ENCODE measurements around the gene NINJ1. TPM values are rescaled to one million over a fixed set of nuclear protein-coding genes. Genes with fewer than 3 reads are reported as not detected.
A peak's percentile ranks its signal among the peaks of the same experiment; 100 is the strongest.

NINJ1 gene, protein sequence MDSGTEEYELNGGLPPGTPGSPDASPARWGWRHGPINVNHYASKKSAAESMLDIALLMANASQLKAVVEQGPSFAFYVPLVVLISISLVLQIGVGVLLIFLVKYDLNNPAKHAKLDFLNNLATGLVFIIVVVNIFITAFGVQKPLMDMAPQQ
- polyA plus RNA-seq (ENCODE audit: insufficient read depth in 1 of 5, insufficient read length in 5 of 5, low replicate concordance in 1 of 5) = 10 to 100 TPM; 33.7 to 51.0 (median 35.6) TPM
- long read RNA-seq, donor 1, transcript NINJ1-204 (2 exons, 2,026 nt) = minor isoform, 8 of 56 reads
- long read RNA-seq, donor 1, transcript NINJ1-201 (4 exons, 1,281 nt) = major isoform, 38 of 56 reads
- long read RNA-seq, donor 1, partial matches to known transcripts = 9 of 56 reads
- long read RNA-seq, donor 1, other reads (novel, unspliced or antisense) = 0 of 56 reads
- long read RNA-seq, donor 2, transcript NINJ1-201 (4 exons, 1,281 nt) = major isoform, 16 of 18 reads
- long read RNA-seq, donor 2, partial matches to known transcripts = 0 of 18 reads
- long read RNA-seq, donor 2, other reads (novel, unspliced or antisense) = 0 of 18 reads
- long read RNA-seq, donor 3, transcript NINJ1-204 (2 exons, 2,026 nt) = minor isoform, 6 of 31 reads
- long read RNA-seq, donor 3, transcript NINJ1-201 (4 exons, 1,281 nt) = major isoform, 14 of 31 reads
- long read RNA-seq, donor 3, partial matches to known transcripts = 10 of 31 reads
- long read RNA-seq, donor 3, other reads (novel, unspliced or antisense) = 0 of 31 reads
- long read RNA-seq, donor 4, transcript NINJ1-204 (2 exons, 2,026 nt) = minor isoform, 5 of 26 reads
- long read RNA-seq, donor 4, transcript NINJ1-201 (4 exons, 1,281 nt) = major isoform, 20 of 26 reads
- long read RNA-seq, donor 4, partial matches to known transcripts = 0 of 26 reads
- long read RNA-seq, donor 4, other reads (novel, unspliced or antisense) = 0 of 26 reads
- long read RNA-seq, donor 5, transcript NINJ1-201 (4 exons, 1,281 nt) = major isoform, 41 of 60 reads
- long read RNA-seq, donor 5, partial matches to known transcripts = 14 of 60 reads
- long read RNA-seq, donor 5, other reads (novel, unspliced or antisense) = 0 of 60 reads
- long read RNA-seq, donor 6, transcript NINJ1-201 (4 exons, 1,281 nt) = major isoform, 31 of 60 reads
- long read RNA-seq, donor 6, transcript NINJ1-204 (2 exons, 2,026 nt) = minor isoform, 6 of 60 reads
- long read RNA-seq, donor 6, partial matches to known transcripts = 20 of 60 reads
- long read RNA-seq, donor 6, other reads (novel, unspliced or antisense) = 0 of 60 reads
- long read RNA-seq, donor 7, transcript NINJ1-201 (4 exons, 1,281 nt) = major isoform, 34 of 34 reads
- long read RNA-seq, donor 7, partial matches to known transcripts = 0 of 34 reads
- long read RNA-seq, donor 7, other reads (novel, unspliced or antisense) = 0 of 34 reads
- long read RNA-seq, donor 8, transcript NINJ1-201 (4 exons, 1,281 nt) = major isoform, 13 of 14 reads
- long read RNA-seq, donor 8, partial matches to known transcripts = 0 of 14 reads
- long read RNA-seq, donor 8, other reads (novel, unspliced or antisense) = 0 of 14 reads

DNA sequence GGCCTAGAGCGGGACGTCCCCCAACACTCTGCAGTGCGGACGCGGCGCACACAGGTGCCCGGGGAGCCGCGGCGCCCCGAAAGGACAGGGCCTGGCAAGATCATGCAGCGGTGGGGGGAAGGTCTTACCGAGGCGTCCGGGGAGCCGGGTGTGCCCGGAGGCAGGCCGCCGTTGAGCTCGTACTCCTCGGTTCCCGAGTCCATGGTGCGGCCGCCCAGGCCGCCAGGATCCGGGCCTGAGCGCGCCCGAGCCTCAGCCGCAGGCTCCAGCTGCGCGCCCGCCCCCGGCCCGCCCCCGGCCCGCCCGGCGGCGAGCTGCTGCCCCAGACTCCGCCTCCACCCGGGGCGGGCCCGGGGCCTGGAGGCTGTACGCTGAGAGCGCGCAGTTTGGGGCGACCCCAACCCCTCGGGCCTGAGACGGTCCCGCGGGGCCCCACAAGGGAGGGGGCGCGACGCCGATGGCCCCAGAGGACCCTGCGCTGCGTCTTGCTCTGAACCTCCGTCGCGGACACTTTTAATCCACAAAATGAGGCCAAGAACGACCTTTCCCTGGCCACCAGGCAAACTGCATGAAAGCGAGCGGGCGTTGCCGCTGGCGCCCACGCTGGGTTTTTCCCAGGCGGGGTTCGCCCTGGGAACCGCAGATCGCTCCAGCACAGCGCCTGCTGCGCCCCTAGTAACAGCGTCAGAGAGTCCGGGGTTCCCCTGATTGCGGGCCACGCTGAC lies at the start of gene NINJ1:
TSS of gene NINJ1 (minus strand) at position 237 of the 725 bp plus-strand sequence. CDS start at position 203, 34 bp downstream.
- DNase-seq = peak; percentile 75 to 83

DNA sequence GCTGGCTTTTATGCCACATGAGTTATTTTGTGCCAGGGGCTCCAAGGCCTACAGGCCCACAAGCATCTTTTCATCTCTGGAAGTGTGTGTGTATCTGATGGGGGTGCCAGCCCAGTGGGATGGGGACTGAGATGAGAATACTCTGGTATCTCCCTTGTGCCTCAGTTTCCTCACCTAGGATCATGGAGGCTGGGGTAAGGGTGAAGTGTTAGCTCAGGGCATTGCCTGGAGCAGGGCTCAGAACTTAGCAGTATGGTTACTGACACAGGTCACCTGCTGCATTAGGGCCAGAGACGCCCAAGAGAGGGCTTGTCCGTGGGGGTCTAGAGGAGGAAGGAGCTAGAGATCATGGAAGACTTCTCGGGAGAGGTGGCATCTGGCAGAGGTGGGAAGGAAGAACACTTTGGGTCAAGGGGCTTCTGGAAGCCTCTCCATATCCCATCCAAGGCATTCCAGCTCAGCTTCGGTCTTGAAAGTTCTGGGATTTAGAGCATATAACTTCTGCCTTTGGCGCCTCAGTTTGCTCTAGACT lies 49.1 kb upstream of the NINJ1 start:
- no peak for DNase-seq

DNA sequence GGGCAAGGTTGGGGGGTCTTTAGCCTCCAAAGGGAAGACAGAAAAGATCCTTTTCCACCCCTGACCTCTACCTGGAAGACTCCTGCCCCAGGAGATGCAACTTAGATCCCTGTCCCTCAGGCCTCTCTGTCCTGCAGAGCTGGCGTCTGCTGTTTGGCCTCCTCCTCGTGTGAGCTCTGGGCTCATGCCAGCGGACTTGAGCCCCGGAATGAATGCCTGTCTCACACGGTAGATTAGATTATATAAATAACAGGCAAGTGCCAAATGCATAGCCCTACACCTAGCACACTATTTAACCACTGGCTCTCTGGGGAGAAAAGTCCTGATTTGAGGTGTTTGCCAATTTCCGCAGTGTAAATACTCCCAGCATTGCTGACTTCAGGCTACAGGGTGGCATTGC lies 48.5 kb upstream of the NINJ1 start:
- DNase-seq = no peak

DNA sequence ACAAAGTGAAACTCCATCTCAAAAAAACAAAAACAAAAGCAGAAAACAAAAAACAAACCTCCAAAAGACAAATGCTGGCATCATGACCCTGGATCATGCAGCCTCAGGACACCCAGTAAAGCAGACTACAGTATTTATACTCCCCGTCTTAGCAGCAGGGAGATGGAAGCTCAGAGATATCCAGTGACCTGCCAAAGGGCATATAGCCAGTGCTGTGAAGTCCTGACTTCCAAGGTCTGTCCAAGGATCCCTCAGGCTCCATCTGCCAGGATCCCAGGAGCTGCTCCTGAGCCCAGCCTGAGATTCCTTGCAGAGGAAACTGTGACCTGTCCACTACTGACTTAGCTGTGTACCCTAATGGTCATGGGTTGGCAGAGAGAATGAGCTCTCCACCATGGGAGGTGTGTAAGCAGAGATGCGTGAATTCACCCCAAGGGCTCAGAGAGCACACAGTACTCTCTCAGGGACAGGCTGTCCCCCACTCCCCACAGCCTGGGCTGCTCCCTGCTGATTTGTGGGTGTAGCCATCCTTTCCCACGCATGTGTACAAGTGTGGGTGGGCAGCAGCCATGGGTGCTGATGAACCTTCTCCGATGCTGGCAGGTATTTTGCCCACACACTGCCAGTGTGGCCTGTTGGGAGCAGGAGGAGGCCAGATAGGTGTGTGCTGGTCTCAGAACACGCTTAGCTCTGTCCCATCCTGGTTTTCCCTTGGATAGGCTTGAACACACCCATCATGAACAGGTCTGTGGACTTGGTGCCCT lies 47.8 kb upstream of the NINJ1 start:
- DNase-seq = no peak

DNA sequence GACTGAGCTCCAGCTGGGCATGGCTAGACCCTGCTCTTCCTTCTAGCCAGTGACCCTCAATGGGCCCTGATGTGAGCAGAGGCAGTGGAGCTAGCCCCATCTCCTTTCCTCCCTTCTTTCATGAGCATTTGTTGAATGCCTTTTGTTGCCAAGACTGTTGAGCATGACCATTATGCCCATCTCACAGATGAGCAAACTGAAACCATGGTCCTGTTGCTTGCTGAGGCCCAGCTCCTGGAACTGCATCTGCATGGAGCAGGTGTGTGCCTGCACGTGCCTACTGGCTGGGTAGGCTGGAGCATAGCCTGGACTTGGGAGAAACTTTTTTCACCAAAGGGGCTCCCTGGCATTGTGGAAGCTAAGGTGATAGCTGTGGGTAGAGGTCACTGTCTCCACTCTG lies 46.9 kb upstream of the NINJ1 start:
- no peak for DNase-seq

DNA sequence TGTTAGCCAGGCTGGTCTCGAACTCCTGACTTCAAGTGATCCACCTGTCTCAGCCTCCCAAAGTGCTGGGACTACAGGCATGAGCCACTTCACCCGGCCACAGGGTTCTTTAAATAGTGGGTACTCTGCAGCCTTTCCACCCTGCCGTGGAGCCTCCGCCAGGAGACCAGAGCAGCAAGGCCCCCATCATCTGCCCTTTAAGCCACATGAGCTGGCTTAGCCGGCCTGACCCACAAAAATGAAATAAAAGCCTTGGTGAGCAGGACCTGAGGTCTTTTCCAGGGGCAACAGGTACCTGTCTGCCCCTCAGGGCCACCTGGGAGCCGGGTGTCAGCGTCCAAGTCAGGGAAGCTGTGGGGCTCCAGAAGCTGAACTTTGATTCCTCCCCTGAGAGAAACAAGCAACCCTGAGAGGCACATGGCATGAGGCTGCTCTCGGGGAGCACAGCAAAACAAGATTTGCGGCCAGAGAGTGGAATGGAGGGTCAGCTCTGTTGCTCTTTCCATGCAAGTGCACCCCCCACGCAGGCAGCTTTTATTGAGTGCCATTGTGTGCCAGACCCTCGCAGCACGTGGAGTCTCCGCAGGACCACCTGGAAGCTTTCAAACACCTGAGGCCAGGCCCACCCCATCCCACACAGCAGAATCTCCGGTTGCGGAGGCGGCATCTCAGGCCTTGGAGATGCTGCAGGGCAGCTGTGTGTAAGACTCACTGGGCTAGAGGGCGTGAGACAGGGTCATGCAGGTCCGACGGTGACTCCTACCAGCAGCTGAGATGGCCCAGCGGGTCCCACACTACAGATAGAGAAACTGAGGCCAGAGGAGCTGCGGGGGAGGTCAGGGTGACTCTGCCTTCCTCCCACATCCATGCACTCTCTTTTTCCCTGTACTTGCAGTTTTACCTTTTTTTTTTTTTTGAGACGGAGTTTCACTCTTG lies 45.1 kb upstream of the NINJ1 start:
- DNase-seq = no peak

DNA sequence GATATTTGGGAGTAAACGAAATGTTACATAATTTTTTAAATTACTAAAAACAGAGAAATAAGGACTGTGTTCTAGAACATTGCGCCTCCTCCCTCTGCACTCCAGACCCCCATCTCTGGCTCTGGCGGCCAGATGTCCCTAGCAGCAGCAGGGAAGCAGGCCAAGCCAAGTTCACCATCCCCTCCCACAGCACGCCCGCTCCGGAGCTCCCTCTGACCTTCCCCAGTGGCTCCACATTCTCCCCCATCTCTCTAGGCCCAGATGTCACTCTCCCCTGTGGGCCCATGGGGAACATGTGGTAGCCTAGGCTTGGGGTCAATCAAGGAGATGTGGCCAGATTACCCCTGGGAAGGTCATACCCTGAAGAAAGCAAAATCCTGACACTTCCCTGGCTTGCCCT lies 43.6 kb upstream of the NINJ1 start:
- no peak for DNase-seq

DNA sequence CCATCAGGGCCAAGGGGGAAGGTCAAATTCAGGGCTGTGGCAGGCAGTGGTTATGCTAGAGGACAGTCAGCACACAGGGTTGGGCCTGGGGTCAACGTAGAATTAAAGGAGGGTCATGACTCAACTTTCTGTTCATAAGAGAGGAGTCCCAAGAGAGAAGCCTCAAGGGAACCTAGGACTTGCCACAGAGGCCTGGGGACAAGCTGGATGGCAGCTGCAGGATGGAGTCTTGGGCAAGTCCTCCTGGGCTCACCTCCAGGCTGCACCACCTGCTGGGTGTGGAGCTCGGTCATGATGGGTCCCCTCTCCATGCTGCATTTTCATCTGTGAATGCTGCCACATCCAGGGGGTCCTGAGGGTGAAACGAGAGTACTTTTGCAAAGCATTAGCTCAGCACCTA lies 40.9 kb upstream of the NINJ1 start:
- no peak for DNase-seq

DNA sequence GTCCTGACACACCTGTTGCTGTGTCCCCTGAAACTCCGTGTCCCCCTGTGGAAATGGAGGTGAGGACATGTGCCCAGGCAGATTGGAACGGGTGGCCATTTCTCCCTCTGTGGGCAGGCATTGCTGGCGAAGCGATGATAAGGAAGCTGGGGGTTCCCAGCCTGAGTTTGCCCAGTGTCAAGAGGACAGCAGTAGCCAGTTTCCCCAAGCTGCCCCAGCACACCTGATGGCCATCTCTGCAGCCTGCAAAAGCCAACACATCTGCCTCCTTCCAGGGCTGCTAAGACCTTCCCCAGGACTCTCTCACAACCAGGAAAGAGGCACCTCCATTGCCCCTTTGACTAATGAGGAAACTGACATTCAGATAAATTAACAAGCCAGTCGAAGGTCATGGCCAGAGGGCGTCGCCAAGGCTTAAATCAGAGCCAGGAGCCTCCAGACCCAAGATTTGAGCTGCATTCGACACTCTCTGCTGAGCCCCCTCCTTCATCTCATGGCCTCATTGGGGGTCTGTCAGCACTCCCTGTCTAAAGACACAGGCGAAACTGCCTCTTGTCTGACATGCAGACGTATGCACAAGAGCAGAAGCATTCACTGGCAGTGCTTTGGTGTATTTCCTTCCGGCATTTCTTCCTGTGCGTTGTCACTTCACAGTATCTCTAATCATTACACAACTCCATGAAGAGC lies 39.5 kb upstream of the NINJ1 start:
- DNase-seq = peak in 1 of 2 donors; percentile 54

DNA sequence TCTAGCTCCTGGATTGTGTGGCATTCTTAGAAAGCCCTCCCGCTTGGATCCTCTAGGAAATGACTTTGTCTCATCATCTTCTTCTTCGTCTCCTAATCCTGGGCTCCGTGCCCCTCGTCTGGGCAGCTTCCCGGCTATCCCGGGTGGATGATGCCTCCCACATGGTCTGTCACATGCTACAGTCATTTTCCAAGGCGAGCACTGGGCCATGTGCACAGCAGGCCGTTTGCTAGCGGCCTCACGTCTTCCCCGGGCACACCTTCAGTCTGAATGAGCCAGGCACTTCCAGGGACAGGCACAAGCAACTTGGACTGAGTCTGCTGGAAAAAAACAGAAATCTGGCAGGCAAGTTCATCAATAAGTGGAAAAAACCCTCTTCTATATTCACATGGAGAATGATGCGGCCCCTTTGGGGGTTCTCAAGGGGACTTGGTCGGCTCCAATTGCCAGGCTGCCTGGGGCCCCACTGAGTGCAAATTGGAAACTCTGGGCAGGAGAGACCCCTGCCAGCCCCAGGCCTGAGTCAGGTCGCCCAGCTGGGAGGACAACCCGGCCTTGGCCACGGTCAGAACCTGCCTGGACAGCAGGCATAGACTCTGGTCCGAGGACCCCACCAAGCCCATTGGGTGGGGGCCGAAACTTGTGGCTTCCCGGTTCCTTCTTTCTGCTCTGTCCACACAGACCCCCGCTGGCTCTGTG lies 38.8 kb upstream of the NINJ1 start:
- DNase-seq = no peak

DNA sequence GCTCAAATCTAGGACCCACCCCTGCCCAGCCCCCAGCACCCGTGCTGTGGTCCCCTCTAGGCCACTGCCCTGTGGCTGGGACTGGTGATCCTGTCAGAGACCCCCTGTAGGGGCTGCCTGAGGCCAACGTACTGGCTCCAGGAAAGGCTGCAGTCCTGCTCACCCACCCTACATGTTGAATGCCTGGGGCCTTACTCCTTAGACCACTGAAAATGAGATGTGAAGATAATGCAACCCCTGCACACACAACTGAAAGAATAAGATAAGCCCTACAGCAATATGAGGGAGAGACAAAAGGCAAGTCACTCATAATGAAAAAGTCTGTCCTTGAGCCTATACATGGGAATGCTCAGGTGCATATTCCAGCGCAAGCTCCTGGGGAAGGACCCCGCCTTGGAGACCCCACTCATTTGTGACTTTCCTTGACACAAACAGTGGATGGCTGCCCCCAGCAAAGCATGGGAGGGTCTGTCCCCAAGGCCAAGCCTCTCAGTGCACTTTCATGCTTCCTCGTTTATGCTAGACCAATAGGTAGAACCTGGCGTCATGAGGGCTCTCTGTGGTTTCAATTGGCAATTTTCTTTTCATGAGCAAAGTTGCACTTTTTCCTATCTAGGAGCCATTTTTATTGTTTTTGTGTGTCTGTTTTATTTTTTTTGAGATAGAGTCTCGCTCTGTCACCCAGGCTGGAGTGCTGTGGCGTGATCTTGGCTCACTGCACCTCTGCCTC lies 37.4 kb upstream of the NINJ1 start:
- no peak for DNase-seq

DNA sequence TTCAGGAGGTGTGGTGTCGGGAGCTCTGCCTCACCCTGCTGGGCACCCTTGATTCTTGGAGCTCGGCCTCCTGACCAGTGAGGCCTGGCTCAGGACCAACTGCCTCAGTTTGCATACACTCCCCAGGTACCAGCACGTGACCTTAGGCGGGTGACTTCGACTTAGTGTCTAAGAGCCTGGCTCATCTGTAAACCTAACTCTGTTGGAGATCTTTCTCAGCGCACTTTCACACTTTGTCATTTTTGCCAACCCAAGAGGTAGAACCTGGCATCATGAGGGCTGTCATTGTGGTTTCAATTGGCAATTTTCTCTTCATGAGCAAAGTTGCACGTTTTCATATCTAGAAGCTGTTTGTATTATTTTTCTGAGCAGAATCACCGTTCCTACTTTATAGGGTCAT lies 36.5 kb upstream of the NINJ1 start:
- no peak for DNase-seq

DNA sequence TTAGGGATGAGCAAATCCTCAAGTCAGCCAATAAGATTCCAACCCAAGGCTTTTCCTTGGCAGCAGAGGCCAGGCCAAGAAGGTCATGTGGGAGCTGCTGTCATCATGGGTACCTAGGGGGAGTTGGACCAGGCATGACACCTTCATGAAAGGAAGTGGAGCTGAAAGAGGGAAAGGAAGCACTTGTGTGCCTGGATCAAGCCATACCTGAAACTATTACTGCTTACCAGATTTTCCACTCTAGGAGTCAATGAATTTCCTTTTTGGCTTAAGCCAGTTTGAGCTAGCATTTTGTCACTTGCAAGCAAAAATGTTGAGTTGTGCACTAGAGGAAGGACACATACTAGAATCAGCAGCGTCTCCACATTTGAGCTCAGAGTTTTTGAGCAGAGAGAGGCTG lies 35.4 kb upstream of the NINJ1 start:
- DNase-seq = no peak

DNA sequence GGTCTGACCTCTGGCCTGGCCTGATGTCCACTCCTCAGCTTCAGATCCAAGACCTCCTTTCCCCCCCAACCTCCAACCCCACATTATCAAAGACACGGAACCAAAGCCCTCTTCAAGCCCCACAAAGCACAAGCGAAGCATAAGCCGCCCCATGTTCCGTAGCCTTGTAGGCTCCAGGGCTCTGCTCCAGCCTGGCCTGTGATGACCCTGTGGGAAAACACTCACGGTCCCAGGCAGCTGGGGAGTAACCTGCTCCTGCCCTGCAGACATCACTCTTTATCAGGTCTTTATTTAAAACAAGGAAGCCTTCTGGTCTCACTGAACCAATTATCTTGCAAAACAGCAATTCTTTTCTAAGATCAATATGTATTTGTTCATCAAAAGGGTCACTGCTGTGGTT lies 34.5 kb upstream of the NINJ1 start:
- no peak for DNase-seq

DNA sequence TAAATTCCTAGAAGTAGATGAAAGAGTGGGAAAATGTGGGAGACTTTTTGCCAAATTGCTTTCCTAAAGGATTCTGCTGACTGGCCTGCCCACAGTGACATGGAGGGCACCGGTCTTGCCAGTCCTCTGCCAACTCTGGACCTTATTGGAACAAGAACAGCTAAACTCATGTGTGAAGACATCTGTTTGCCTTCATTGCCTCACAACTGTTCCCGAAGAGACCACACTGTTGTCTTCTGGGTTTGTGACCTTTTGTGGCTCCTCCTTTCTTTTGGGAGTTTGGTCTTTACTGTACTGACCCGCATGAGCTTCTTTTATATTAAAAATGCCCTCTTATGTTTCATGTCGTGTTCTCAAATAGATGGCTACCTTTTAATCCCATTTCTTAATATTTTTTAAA lies 33.8 kb upstream of the NINJ1 start:
- no peak for DNase-seq

DNA sequence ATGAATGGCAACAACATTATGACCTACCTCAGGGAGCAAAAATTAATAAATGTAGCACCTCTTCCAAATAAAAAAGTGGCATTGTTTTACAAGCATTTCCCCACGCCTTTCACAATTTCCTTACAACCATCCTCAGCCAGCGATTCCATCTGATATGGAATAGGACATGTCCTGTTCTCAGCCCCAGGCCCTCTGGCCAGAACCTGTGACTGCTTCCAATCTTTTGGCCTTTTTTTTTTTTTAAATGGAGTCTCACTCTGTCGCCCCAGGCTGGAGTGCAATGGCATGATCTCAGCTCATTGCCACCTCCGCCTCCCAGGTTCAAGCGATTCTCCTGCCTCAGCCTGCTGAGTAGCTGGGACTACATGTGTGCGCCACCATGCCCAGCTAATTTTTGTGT lies 33.1 kb upstream of the NINJ1 start:
- no peak for DNase-seq

DNA sequence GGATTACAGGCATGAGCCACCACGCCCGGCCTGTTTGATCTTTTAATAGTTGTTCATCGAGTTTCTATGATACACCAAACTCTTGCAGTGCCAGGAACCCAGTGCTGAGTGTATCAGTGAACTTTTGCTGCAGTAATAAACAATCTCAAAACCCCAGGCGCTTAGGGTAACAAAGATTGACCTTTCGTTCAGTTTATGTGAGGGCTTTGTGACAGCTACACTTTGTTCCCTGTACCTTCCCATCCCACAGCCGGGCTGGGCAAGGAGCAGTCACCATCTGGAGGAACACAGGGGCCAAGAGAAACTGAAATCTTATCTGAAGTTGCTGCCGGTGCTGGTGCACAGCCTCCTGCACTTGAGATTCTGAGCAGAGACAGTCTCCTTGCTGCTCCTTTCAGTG lies 32.6 kb upstream of the NINJ1 start:
- no peak for DNase-seq

Data from right lung (tissue), 10 donors.